Fibroblast of pulmonary artery (primary cell): Measurements from ENCODE around the gene SYT1.

Experiments
- DNase-seq: peaks from one replicate; pipeline ENCODE4 v3.0.0-alpha.2; 2010; ENCODE audit warnings: low read depth
- H3K4me3 ChIP-seq: replicated peaks from 2 replicates; pipeline ENCODE4 v1.5.1; 2011; ENCODE audit warnings: low read depth, mild to moderate bottlenecking, control low read depth, low read length, moderate library complexity
- TF ChIP-seq, protein P1 (sequence below): IDR thresholded peaks from 2 replicates; pipeline ENCODE4 v1.5.1; 2011; ENCODE audit warnings: mild to moderate bottlenecking, control low read depth, low read length, inconsistent platforms; ENCODE audit errors: missing control alignments

The SYT1 gene

DNA sequence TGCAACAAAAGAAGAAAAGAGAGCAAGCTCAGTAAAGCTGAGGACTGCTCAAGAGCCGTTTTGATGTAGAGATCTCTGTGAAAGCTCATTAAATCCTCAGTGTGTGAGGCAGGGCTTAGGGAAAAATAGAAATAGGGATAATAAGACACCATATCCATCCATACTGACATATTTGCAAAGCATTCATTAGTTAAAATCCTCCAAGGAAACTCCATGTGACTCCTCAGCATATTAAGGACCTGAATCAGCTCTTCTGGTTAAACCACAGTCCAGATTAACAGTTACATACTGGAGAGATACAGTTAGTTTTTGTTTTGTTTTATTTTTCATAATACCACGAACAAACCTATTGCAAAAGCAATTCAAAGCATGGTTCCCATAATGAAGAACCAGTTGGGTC is 538.0 kb downstream of the SYT1 start:
- TF ChIP-seq, protein P1, sequence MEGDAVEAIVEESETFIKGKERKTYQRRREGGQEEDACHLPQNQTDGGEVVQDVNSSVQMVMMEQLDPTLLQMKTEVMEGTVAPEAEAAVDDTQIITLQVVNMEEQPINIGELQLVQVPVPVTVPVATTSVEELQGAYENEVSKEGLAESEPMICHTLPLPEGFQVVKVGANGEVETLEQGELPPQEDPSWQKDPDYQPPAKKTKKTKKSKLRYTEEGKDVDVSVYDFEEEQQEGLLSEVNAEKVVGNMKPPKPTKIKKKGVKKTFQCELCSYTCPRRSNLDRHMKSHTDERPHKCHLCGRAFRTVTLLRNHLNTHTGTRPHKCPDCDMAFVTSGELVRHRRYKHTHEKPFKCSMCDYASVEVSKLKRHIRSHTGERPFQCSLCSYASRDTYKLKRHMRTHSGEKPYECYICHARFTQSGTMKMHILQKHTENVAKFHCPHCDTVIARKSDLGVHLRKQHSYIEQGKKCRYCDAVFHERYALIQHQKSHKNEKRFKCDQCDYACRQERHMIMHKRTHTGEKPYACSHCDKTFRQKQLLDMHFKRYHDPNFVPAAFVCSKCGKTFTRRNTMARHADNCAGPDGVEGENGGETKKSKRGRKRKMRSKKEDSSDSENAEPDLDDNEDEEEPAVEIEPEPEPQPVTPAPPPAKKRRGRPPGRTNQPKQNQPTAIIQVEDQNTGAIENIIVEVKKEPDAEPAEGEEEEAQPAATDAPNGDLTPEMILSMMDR: no peak
- DNase-seq: no peak
- H3K4me3 ChIP-seq: no peak overlapping the region

DNA sequence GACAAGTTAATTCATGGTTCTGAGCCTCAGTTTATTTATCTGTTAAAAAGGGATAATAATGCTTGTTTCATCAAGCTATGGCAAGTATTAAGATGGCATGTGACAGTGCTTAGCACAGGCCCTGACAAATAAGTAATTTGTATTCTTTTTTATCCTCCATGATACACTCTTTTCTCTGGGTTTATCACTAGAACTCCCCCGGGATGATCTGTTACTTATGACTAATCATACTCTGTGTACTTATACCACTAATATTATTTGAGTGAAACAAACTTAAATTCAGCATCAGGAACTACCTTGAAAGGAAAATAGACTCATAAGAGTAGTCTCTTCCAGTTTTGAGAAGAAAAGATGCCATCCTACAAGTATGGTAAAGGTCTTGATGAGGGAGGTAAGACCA is 542.4 kb downstream of the SYT1 start:
- TF ChIP-seq, protein P1: no peak
- DNase-seq: no peak
- H3K4me3 ChIP-seq: no peak overlapping the region

DNA sequence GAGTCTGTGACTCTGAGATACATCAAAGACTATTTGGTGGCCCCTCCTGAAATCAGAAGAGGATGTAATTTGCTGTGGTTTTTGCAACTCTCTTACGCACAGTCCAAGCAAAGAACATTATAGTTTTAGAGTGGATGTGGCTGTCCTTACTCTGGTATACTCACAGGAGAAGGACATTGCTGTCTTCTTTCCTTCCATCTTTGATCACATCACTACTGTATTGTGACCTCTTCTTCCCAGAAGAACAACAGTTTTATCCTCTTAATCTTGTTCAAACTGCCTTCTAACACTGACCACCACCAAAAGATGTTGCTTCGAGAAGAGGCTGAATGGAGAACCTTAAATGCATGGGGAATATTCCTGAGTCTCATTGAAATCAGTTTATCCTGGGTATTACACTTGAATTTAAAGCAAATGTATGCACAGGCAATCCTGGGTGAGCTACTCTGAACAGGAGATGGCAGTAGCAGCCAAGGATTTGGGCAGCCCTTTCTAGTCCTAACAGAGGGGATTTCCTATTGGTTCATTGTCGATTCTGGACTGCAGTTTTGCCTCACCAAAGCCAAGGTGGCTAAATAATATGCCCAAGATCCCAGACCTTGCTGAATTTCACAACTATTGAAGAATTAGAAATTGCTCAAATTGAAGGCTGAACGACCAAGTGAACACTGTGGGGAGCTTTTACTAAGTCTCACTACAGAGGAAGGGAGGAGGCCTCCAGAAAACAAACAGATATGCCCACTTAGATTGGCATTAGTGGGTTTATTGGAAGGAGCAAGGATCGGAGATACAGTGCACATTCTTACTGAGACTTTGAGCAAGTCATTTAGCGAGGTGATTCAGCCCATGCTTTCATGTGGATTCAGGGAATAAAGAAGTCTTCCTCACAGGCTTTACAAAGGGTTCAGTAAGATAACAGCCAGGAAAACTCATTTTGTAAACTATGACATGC is 543.4 kb downstream of the SYT1 start:
- H3K4me3 ChIP-seq: no peak overlapping the region
- TF ChIP-seq, protein P1: peak; percentile 90
- DNase-seq: peak; percentile 92

DNA sequence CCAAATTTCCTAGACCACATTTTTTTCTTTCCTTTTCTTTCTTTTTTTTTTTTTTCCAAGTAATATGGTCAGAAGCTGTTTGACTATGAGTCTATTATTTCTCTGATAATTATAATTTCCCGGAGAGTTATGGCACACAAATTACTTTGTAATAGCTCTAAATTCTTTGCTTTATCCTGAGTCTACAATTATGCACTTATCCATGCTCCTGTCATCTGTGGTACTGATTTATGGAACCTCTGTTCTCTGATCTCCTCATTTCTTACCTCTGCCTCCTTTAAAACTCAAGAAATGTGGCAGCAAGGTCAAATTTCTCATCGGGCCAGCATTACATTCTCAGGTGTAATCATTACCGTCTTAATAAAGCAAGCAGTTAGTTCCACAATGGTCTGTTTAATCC is 544.1 kb downstream of the SYT1 start:
- no peak for DNase-seq
- H3K4me3 ChIP-seq: no peak overlapping the region
- TF ChIP-seq, protein P1: no peak

DNA sequence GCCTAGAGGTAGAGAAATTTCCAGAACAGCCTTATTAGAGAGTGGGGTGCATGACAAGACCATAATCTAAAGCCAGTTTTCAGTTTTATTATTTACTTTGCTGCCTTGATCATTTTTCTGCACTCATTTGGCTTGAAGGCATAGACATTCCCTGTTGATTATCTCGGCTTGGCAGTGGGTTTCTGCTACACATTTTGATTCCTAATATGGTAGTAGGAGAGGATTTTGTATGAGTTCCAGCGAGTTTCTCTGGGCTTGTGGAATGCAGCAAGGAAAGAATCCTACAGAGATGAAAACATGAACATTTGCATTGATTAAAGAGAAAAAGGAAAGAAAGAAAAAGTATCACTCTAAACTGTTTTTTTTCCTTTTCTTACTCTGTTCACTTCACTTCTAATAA is 545.0 kb downstream of the SYT1 start:
- DNase-seq: peak; percentile 91
- no peak overlapping the region for H3K4me3 ChIP-seq
- TF ChIP-seq, protein P1: no peak

DNA sequence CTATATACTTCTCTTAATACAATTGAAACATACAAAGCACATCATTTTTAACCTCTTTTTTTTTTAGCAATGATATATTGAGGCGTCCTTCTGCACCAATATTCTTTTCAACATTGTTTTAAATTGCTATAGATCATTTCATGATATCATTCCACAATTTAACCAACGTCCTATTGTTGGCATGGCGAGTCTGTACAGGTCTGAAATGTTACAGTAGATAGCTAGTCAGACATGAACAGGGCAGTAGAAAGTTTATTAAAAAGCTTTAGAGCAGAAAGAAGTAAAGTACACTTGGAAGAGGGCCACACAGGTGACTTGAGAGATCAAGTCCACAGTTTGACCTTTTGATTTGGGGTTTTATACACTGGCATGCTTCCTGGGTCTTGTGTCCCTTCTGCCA is 547.2 kb downstream of the SYT1 start:
- no peak for DNase-seq
- TF ChIP-seq, protein P1: no peak
- no peak overlapping the region for H3K4me3 ChIP-seq

DNA sequence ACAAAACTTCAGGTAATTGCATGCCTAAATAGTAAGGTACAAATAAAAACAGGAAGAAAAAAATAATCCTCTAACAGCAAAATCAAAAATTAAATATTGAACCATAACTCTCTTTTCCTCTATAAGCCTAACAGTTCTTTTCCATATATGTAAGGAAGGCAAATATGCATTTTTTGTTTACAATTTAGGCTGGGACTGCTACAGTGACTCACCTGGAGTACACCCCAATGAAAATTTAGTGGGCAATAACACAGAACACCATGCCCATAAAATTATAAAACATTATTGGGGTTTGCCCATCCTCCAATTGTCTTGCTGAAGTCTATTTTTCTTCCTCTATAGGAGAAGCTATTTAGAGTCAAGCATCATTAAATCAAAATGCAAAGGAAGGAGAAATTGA is 549.2 kb downstream of the SYT1 start:
- TF ChIP-seq, protein P1: no peak
- DNase-seq: no peak

More for the DNA sequence above, 549.2 kb downstream of the SYT1 start:
- H3K4me3 ChIP-seq: no peak overlapping the region
